Lower lobe of right lung (tissue), 2 donors: ENCODE results near the gene LRFN4. TPM values are rescaled to one million over a fixed set of nuclear protein-coding genes. Genes with fewer than 3 reads are reported as not detected.

Experiments
- ATAC-seq, 2 donors: fragments of 200-7000 bp; cut with Tn5 transposase; one replicate each; pipeline ENCODE4 v1.9.1; 2020 to 2022; ENCODE audit warnings: mild to moderate bottlenecking in 2 of 2, moderate library complexity in 2 of 2
- DNase-seq: peaks from one replicate; pipeline ENCODE4 v3.0.0-alpha.2; 2020
- H3K27ac ChIP-seq: fragments of 200-600 bp; one replicate; pipeline ENCODE4 v1.8.0; 2022
- H3K27me3 ChIP-seq: fragments of 200-600 bp; one replicate; pipeline ENCODE4 v1.8.0; 2022; ENCODE audit warnings: low read depth
- H3K36me3 ChIP-seq: fragments of 200-600 bp; one replicate; pipeline ENCODE4 v1.8.0; 2022; ENCODE audit warnings: mild to moderate bottlenecking
- H3K4me1 ChIP-seq: fragments of 200-600 bp; one replicate; pipeline ENCODE4 v1.8.0; 2022
- H3K4me3 ChIP-seq: fragments of 200-600 bp; one replicate; pipeline ENCODE4 v1.8.0; 2022; ENCODE audit warnings: mild to moderate bottlenecking
- H3K9me3 ChIP-seq: fragments of 200-600 bp; one replicate; pipeline ENCODE4 v1.8.0; 2022
- CTCF ChIP-seq: fragments of 200-600 bp; IDR thresholded peaks from one replicate; pipeline ENCODE4 v1.8.0; 2022; ENCODE audit warnings: antibody characterized with exemption, mild to moderate bottlenecking
- intact Hi-C: fragments of 100-400 bp; cut with DNase I; formaldehyde crosslinking; loops from one replicate; pipeline ENCODE4 v1.11.0; 2022
- total RNA-seq: library from RNA; stranded (reverse); fragmentation: NEBNext Ultra II Directional; extraction: Animal tissue kit (Norgen Biotek cat#: 25700); gene quantifications from one replicate; pipeline ENCODE4 v1.2.1, GENCODE V29; 2021
- donor health status: DM: no; HTN: yes; CAD: no; lungs with severe emphysema.

Gene LRFN4
- total RNA-seq, 1 donor from 2014 or later = 15.7 TPM

- DNase-seq = no peak
- Histone ChIP-seq H3K27ac (no peak overlapping the region), H3K4me3 (no peak overlapping the region), H3K27me3 (no peaks in the 10 kb centered on the region), H3K9me3 (no peaks in the 10 kb centered on the region), H3K4me1 (no peaks in the 10 kb centered on the region), H3K36me3 (no peaks in the 10 kb centered on the region)
- TF ChIP-seq CTCF = no peak
- ATAC-seq = no peak
- intact Hi-C loops = no loop called here
Observed at GRCh38 chr11:66909181-66909580, 52.3 kb downstream of the LRFN4 start.

GRCh38 chr11:66910016-66910415, 53.2 kb downstream of the LRFN4 start:
- TF ChIP-seq CTCF = no peak
- Histone ChIP-seq H3K4me3 (no peak overlapping the region), H3K4me1 (no peaks in the 10 kb centered on the region), H3K27ac (no peak overlapping the region), H3K27me3 (no peaks in the 10 kb centered on the region), H3K36me3 (no peaks in the 10 kb centered on the region), H3K9me3 (no peaks in the 10 kb centered on the region)
- intact Hi-C loops = no loop called here
- no peak for ATAC-seq
- DNase-seq = no peak

Other genes with a start within 250 kb of the LRFN4 start
- gene RBM14, start 240.4 kb upstream of the LRFN4 start, total RNA-seq = 93.4 TPM
- gene RBM4, start 218.4 kb upstream of the LRFN4 start, total RNA-seq = 107 TPM
- 17.6 TPM for gene RBM4B, start 179.2 kb upstream of the LRFN4 start, total RNA-seq
- gene SPTBN2, start 127.8 kb upstream of the LRFN4 start, total RNA-seq = 6.4 TPM
- 18.9 TPM for gene RCE1, start 13.6 kb upstream of the LRFN4 start, total RNA-seq
- 14.7 TPM for gene PC, start 101.3 kb downstream of the LRFN4 start, total RNA-seq
- not detected for gene C11orf86, start 118.2 kb downstream of the LRFN4 start, total RNA-seq
- gene SYT12, start 166.1 kb downstream of the LRFN4 start, total RNA-seq = not detected
- gene RHOD, start 199.8 kb downstream of the LRFN4 start, total RNA-seq = 12.2 TPM